SK-N-SH treated with all-trans-retinoic acid at 6 μM for 48 hours (cell line): ENCODE results near the gene STARD6.
A peak's percentile ranks its signal among the peaks of the same experiment; 100 is the strongest.

Experiments used
- ATAC-seq: fragments of 200-7000 bp; cut with Tn5 transposase; 3 replicates; pipeline ENCODE4 v1.9.1; 2020; ENCODE audit warnings: mild to moderate bottlenecking, moderate library complexity
- ARNTL ChIP-seq: fragments of 450-650 bp; formaldehyde crosslinking; IDR thresholded peaks from 2 replicates; pipeline ENCODE4 v1.5.0; 2020; ENCODE audit warnings: low read depth, mild to moderate bottlenecking, moderate library complexity, borderline replicate concordance
- BACH2 ChIP-seq: fragments of 250-450 bp; sonication (Bioruptor Pico); IDR thresholded peaks from 2 replicates; pipeline ENCODE4 v1.9.0; 2021; ENCODE audit warnings: mild to moderate bottlenecking, borderline replicate concordance
- CREB5 ChIP-seq: fragments of 250-450 bp; sonication (Bioruptor Pico); IDR thresholded peaks from 2 replicates; pipeline ENCODE4 v1.5.1; 2020; ENCODE audit warnings: low read depth, mild to moderate bottlenecking, moderate library complexity
- ESRRG ChIP-seq: fragments of 250-450 bp; sonication (Bioruptor Pico); IDR thresholded peaks from 2 replicates; pipeline ENCODE4 v1.6.1; 2021; ENCODE audit warnings: mild to moderate bottlenecking
- GLIS3 ChIP-seq: fragments of 250-450 bp; sonication (Bioruptor Pico); IDR thresholded peaks from 2 replicates; pipeline ENCODE4 v1.5.0; 2020; ENCODE audit warnings: mild to moderate bottlenecking, moderate library complexity
- ISL1 ChIP-seq: fragments of 250-450 bp; sonication (Bioruptor Pico); IDR thresholded peaks from 2 replicates; pipeline ENCODE4 v2.1.2; 2022; ENCODE audit warnings: mild to moderate bottlenecking, moderate library complexity
- OSR1 ChIP-seq: fragments of 250-450 bp; sonication (Bioruptor Pico); IDR thresholded peaks from 2 replicates; pipeline ENCODE4 v1.8.0; 2022; ENCODE audit warnings: moderate library complexity, mild to moderate bottlenecking, inconsistent platforms
- PATZ1 ChIP-seq: fragments of 250-450 bp; sonication (Bioruptor Pico); IDR thresholded peaks from 2 replicates; pipeline ENCODE4 v1.8.0; 2020; ENCODE audit warnings: mild to moderate bottlenecking, moderate library complexity, borderline replicate concordance
- POU6F1 ChIP-seq: fragments of 250-450 bp; sonication (Bioruptor Pico); IDR thresholded peaks from 2 replicates; pipeline ENCODE4 v1.8.0; 2021; ENCODE audit warnings: low read depth, mild to moderate bottlenecking, moderate library complexity, borderline replicate concordance
- PPARA ChIP-seq: fragments of 250-450 bp; sonication (Bioruptor Pico); IDR thresholded peaks from 2 replicates; pipeline ENCODE4 v1.5.0; 2020; ENCODE audit warnings: mild to moderate bottlenecking, borderline replicate concordance
- RARB ChIP-seq: fragments of 250-450 bp; sonication (Bioruptor Pico); IDR thresholded peaks from 2 replicates; pipeline ENCODE4 v1.8.0; 2021; ENCODE audit warnings: mild to moderate bottlenecking, moderate library complexity
- TCF4 ChIP-seq: fragments of 250-450 bp; sonication (Bioruptor Pico); IDR thresholded peaks from 2 replicates; pipeline ENCODE4 v1.8.0; 2021; ENCODE audit warnings: mild to moderate bottlenecking, moderate library complexity, borderline replicate concordance
- TOX ChIP-seq: fragments of 250-450 bp; sonication (Bioruptor Pico); IDR thresholded peaks from 2 replicates; pipeline ENCODE4 v1.8.0; 2021; ENCODE audit warnings: mild to moderate bottlenecking, moderate library complexity, borderline replicate concordance
- TSHZ2 ChIP-seq: fragments of 250-450 bp; sonication (Bioruptor Pico); IDR thresholded peaks from 2 replicates; pipeline ENCODE4 v1.5.0; 2020; ENCODE audit warnings: mild to moderate bottlenecking, moderate library complexity
- ZFP3 ChIP-seq: fragments of 250-450 bp; sonication (Bioruptor Pico); IDR thresholded peaks from 2 replicates; pipeline ENCODE4 v1.5.0; 2020; ENCODE audit warnings: mild to moderate bottlenecking, moderate library complexity
- ZFP30 ChIP-seq: fragments of 450-650 bp; formaldehyde crosslinking; IDR thresholded peaks from 2 replicates; pipeline ENCODE4 v1.5.0; 2022; ENCODE audit warnings: mild to moderate bottlenecking, moderate library complexity
- ZNF565 ChIP-seq: fragments of 450-650 bp; formaldehyde crosslinking; conservative IDR thresholded peaks from 2 replicates; pipeline ENCODE4 v1.5.0; 2020; ENCODE audit warnings: low read depth, mild to moderate bottlenecking, moderate library complexity
- ZNF70 ChIP-seq: fragments of 450-650 bp; formaldehyde crosslinking; IDR thresholded peaks from 2 replicates; pipeline ENCODE4 v1.5.0; 2020; ENCODE audit warnings: mild to moderate bottlenecking, moderate library complexity
- ZNF8 ChIP-seq: fragments of 450-650 bp; formaldehyde crosslinking; IDR thresholded peaks from 2 replicates; pipeline ENCODE4 v1.5.0; 2020; ENCODE audit warnings: mild to moderate bottlenecking, moderate library complexity

STARD6 gene

DNA sequence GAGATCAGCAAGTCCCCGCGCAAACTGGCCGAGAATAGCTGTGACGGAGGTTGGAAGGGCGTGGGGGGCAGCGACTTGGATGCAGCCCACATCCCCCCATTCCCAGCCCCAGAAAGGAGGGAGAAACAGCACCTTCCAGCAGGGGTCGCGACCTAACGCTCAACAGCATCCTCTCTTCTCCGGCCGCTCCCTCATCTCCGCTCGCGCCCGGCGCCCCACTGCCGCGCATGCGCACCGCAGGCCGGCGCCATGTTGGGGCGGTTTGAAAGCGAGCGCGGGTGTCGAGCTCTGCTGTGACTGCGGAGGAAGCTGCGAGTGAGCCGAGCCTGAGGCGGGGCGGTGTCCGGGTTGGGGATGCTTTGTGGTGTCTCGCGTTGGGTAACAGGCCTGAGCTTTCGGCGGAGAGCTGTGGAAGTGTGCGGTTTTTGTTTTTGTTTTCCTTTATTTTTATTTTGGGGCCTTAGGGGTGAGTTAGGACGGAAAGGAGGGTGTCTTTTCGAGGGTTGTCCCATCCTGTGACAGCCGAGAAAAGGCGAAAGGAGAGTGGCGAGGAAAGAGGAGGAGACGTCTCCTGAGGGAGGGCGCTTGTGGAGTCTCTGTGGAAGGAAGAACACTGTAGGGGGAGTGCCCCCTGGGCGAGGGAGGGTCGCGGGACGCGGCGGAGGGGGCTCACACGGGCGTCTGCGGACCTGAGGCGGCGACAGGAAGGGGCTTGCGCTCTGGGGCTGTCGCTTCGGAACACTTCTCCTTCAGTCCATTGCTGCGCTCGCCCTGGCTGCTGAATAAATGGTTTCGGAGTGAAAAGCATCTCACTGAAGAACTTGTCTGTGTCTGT lies at the start of gene STARD6, which contains the start of gene C18orf54:
TSS of gene STARD6 (minus strand) at position 199 of the 835 bp plus-strand sequence. CDS start 3,285 bp downstream, outside the sequence.
TSS of gene C18orf54 (plus strand) at position 247 of the 835 bp plus-strand sequence. CDS start 2,667 bp downstream, outside the sequence.
- peak; percentile 92 for ATAC-seq
- no peak for TF ChIP-seq ZNF8 (CRISPR knock-in tag)
- TF ChIP-seq TSHZ2 (CRISPR knock-in tag), result no peak
- no peak for TF ChIP-seq ZFP3 (CRISPR knock-in tag)
- no peak for TF ChIP-seq ESRRG (CRISPR knock-in tag)
- TF ChIP-seq BACH2, result no peak
- TF ChIP-seq PATZ1, result no peak
- TF ChIP-seq POU6F1 (CRISPR knock-in tag), result no peak
- TF ChIP-seq ZNF70 (CRISPR knock-in tag), result no peak
- TF ChIP-seq RARB, result no peak
- no peak for TF ChIP-seq GLIS3 (CRISPR knock-in tag)
- no peak for TF ChIP-seq CREB5 (CRISPR knock-in tag)
- TF ChIP-seq PPARA, result no peak
- TF ChIP-seq ARNTL (CRISPR knock-in tag), result no peak
- TF ChIP-seq TCF4 (CRISPR knock-in tag), result no peak
- TF ChIP-seq, all 23 proteins: peak for 0

DNA sequence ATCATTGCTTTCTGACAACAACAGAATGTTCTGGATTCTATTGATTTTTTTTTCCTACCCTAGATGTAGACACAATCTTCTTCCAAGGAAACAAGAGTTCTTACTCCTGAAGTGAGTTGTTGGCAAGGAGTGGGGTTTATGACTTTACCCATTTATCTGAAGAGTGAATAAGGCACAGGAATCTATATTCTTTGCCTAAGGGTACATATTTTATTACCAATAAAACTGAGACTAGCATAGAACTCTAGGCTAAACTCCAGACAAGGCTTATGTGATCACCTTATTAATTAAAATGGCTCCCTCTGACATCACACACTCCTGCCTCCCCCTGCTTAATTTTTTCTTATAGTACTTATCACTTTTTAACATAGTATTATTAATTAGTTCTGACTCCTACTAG lies 47.6 kb upstream of the STARD6 start:
- TF ChIP-seq ZFP3 (CRISPR knock-in tag), result no peak
- no peak for TF ChIP-seq ZNF565
- TF ChIP-seq TSHZ2 (CRISPR knock-in tag), result no peak
- no peak for TF ChIP-seq ZFP30 (CRISPR knock-in tag)
- TF ChIP-seq ZNF70 (CRISPR knock-in tag), result no peak
- no peak for TF ChIP-seq ESRRG (CRISPR knock-in tag)
- no peak for TF ChIP-seq OSR1 (CRISPR knock-in tag)
- TF ChIP-seq BACH2, result no peak
- no peak for TF ChIP-seq TOX (CRISPR knock-in tag)
- TF ChIP-seq, all 23 proteins: peak for 0
- ATAC-seq, result no peak

DNA sequence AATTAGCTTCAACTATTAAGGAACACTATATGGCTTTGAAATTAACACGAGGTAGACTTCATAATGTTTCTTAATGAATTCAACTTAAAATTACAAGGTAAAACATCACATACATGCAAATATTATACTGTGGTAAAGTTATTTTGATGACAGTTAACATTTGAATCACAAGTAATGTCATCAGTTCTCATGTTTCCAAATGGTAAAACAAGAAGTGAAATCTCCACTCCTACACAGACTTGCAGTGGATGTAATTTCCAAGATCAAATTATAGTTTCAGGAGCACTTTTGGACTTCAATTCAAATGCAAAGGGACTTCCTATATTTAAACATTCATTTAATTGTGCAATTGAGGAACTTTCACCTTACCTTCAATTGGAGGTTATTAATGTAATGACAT lies 39.1 kb upstream of the STARD6 start:
- TF ChIP-seq POU6F1 (CRISPR knock-in tag) (no peak), ZNF565 (no peak), BACH2 (no peak), ZNF8 (CRISPR knock-in tag) (no peak), ZNF70 (CRISPR knock-in tag) (no peak), ISL1 (CRISPR knock-in tag) (no peak), TOX (CRISPR knock-in tag) (no peak)
- TF ChIP-seq, all 23 proteins: peak for 0
- no peak for ATAC-seq
